GM21717 (cell line): ENCODE data around the gene ZFP36.

Experiments
- ATAC-seq: cut with Tn5 transposase; IDR thresholded peaks from one replicate; pipeline ENCODE4 v1.9.1; 2021; ENCODE audit warnings: mild to moderate bottlenecking, moderate library complexity; ENCODE audit not compliant: unreplicated experiment

The ZFP36 gene

GRCh38 chr19:39417463-39418181 is 11.0 kb downstream of the ZFP36 start:
- ATAC-seq: no peak

GRCh38 chr19:39419003-39419402 is 12.4 kb downstream of the ZFP36 start:
- ATAC-seq: no peak

GRCh38 chr19:39420769-39421168 is 14.1 kb downstream of the ZFP36 start:
- no peak for ATAC-seq

- ATAC-seq: no peak
Observed at GRCh38 chr19:39422020-39422419, 15.4 kb downstream of the ZFP36 start.

- no peak for ATAC-seq
Observed at GRCh38 chr19:39423258-39424086, 16.8 kb downstream of the ZFP36 start.

- ATAC-seq: no peak
Observed at GRCh38 chr19:39424934-39425333, 18.3 kb downstream of the ZFP36 start.

GRCh38 chr19:39425744-39426143 is 19.1 kb downstream of the ZFP36 start:
- no peak for ATAC-seq

- no peak for ATAC-seq
Observed at GRCh38 chr19:39426170-39426569, 19.5 kb downstream of the ZFP36 start.

GRCh38 chr19:39427707-39428106 is 21.1 kb downstream of the ZFP36 start:
- no peak for ATAC-seq

GRCh38 chr19:39428283-39429112 is 21.9 kb downstream of the ZFP36 start:
- no peak for ATAC-seq

GRCh38 chr19:39430675-39431593 is 24.3 kb downstream of the ZFP36 start:
- ATAC-seq: no peak

GRCh38 chr19:39432677-39433025 is 26.0 kb downstream of the ZFP36 start:
- no peak for ATAC-seq

GRCh38 chr19:39433480-39434079 is 26.9 kb downstream of the ZFP36 start:
- ATAC-seq: no peak

GRCh38 chr19:39434123-39435076 is 27.8 kb downstream of the ZFP36 start:
- no peak for ATAC-seq

- peak; percentile 51 for ATAC-seq
Observed at GRCh38 chr19:39435499-39436349, 29.1 kb downstream of the ZFP36 start, which contains the start of gene RPS16. Gene RPS16 (minus strand): TSS chr19:39435949. CDS start chr19:39435895, 54 bp downstream.

- ATAC-seq: no peak
Observed at GRCh38 chr19:39436350-39436716, 29.7 kb downstream of the ZFP36 start.

- no peak for ATAC-seq
Observed at GRCh38 chr19:39438270-39438934, 31.8 kb downstream of the ZFP36 start.
